Measurements from ENCODE around the gene LMAN1L.

Gene LMAN1L

GRCh38 chr15:74812533-74812932 lies at the start of gene LMAN1L:
Gene LMAN1L (plus strand): TSS chr15:74812835. CDS start chr15:74812855, 20 bp downstream.
- FAIRE-seq, result no peak

- no peak for FAIRE-seq
These were observed 49.2 kb upstream of the LMAN1L start for GRCh38 chr15:74763416-74763815.

GRCh38 chr15:74767167-74768098 lies 45.2 kb upstream of the LMAN1L start:
- no peak for FAIRE-seq

GRCh38 chr15:74768099-74768770 lies 44.4 kb upstream of the LMAN1L start:
- FAIRE-seq, result no peak

GRCh38 chr15:74768771-74769342 lies 43.8 kb upstream of the LMAN1L start:
- no peak for FAIRE-seq

- FAIRE-seq, result no peak
These were observed 43.1 kb upstream of the LMAN1L start for GRCh38 chr15:74769463-74770025.

- no peak for FAIRE-seq
These were observed 42.3 kb upstream of the LMAN1L start for GRCh38 chr15:74770211-74770903.

GRCh38 chr15:74773329-74773728 lies 39.3 kb upstream of the LMAN1L start:
- no peak for FAIRE-seq

GRCh38 chr15:74773731-74774252 lies 38.8 kb upstream of the LMAN1L start:
- no peak for FAIRE-seq

- FAIRE-seq, result no peak
These were observed 37.5 kb upstream of the LMAN1L start for GRCh38 chr15:74775132-74775562.

- no peak for FAIRE-seq
These were observed 36.7 kb upstream of the LMAN1L start for GRCh38 chr15:74775894-74776293.

GRCh38 chr15:74776821-74777768 lies 35.5 kb upstream of the LMAN1L start:
- no peak for FAIRE-seq

- no peak for FAIRE-seq
These were observed 34.7 kb upstream of the LMAN1L start for GRCh38 chr15:74777769-74778598.

- FAIRE-seq, result no peak
These were observed 34.0 kb upstream of the LMAN1L start for GRCh38 chr15:74778599-74778970.

GRCh38 chr15:74779162-74779648 lies 33.4 kb upstream of the LMAN1L start:
- no peak for FAIRE-seq

GRCh38 chr15:74780523-74781430 lies 31.9 kb upstream of the LMAN1L start:
- FAIRE-seq, result no peak

- no peak for FAIRE-seq
These were observed 31.0 kb upstream of the LMAN1L start, which contains the start of gene CSK for GRCh38 chr15:74781431-74782258. Gene CSK (plus strand): TSS chr15:74782080. CDS start chr15:74798298, 16,218 bp downstream.

Measured in islet of Langerhans (tissue), 1 donor.